Stimulated activated CD8-positive, alpha-beta memory T cell treated with anti-CD3 and anti-CD28 coated beads, Interleukin-7, amount 100 ng/mL, for 48 hours (primary cell): ENCODE data around the gene LRMDA.
"Not testable (repeated sequence)": the region's sequence is repeated elsewhere in the genome, so short reads cannot be mapped to it uniquely, and the experiment has no call there.

Experiments
- DNase-seq, 2 donors: peaks; one replicate each; pipeline ENCODE4 v3.0.0-alpha.2; 2020; ENCODE audit warnings: low read depth in 1 of 2; ENCODE audit errors: extremely low read depth in 1 of 2

Gene LRMDA

GRCh38 chr10:76584466-76584865 lies 1153.0 kb downstream of the LRMDA start:
- not testable (repeated sequence) for DNase-seq
